HG03342 (cell line): ENCODE data around the gene POLR3H.
"Not testable (repeated sequence)": the region's sequence is repeated elsewhere in the genome, so short reads cannot be mapped to it uniquely, and the experiment has no call there.

Experiments used
- ATAC-seq: cut with Tn5 transposase; IDR thresholded peaks from one replicate; pipeline ENCODE4 v1.9.1; 2021; ENCODE audit warnings: mild to moderate bottlenecking, moderate library complexity; ENCODE audit not compliant: unreplicated experiment

The POLR3H gene, protein sequence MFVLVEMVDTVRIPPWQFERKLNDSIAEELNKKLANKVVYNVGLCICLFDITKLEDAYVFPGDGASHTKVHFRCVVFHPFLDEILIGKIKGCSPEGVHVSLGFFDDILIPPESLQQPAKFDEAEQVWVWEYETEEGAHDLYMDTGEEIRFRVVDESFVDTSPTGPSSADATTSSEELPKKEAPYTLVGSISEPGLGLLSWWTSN

DNA sequence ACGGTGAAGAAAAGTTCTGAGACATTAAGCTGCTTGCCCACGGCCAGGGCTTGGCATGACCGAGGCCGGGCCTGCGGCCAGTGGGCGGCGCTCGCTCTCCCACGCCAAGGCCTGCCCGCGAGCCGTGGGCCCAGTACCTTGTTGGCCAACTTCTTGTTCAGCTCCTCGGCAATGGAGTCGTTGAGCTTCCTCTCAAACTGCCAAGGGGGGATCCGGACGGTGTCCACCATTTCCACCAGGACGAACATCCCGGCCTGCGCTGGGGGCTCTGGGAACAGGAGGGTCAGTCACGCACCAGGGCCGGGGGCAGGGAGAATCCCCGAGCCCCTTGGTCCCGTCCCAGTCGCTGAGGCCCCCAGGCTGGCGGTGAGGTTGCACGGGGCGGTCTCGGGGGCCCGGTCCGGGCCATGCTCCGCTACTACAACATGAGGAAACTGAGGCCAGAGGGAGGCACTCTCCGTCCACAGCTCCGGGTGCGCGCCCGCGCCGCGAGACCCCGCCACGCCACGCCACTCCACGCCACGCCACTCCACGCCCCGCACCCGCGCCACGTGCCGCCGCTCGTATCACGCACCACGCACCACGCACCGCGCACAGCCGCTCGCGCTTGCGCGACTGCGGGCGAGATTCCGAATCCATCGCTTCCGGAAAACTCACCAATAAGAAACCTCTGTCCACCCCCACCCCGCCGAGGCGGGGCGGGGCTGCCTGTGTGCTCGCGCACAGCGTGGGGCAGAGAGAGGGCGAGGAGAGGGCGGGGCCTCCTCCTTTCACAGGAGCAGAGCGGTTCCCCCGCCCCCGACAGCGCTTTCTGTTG, at the start of gene POLR3H:
TSS of gene POLR3H (minus strand) at position 617 of the 817 bp plus-strand sequence. CDS start at position 248, 369 bp downstream.
- peak; percentile 89 for ATAC-seq

DNA sequence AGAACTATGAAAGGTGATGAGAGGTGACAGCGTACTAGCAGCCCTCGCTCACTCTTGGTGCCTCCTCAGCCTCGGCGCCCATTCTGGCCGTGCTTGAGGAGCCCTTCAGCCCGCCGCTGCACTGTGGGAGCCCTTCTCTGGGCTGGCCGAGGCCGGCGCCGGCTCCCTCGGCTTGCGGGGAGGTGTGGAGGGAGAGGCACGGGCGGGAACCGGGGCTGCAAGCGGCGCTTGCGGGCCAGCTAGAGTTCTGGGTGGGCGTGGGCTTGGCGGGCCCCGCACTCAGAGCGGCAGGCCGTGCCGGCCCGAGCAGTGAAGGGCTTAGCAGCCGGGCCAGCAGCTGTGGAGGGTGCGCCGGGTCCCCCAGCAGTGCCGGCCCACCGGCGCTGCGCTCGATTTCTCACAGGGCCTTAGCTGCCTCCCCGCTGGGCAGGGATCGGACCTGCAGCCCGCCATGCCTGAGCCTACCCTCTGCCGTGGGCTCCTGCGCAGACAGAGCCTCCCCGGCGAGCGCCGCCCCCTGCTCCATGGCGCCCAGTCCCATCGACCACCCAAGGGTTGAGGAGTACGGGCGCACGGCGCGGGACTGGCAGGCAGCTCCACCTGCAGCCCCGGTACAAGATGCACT, 49.2 kb upstream of the POLR3H start:
- ATAC-seq: not testable (repeated sequence)

DNA sequence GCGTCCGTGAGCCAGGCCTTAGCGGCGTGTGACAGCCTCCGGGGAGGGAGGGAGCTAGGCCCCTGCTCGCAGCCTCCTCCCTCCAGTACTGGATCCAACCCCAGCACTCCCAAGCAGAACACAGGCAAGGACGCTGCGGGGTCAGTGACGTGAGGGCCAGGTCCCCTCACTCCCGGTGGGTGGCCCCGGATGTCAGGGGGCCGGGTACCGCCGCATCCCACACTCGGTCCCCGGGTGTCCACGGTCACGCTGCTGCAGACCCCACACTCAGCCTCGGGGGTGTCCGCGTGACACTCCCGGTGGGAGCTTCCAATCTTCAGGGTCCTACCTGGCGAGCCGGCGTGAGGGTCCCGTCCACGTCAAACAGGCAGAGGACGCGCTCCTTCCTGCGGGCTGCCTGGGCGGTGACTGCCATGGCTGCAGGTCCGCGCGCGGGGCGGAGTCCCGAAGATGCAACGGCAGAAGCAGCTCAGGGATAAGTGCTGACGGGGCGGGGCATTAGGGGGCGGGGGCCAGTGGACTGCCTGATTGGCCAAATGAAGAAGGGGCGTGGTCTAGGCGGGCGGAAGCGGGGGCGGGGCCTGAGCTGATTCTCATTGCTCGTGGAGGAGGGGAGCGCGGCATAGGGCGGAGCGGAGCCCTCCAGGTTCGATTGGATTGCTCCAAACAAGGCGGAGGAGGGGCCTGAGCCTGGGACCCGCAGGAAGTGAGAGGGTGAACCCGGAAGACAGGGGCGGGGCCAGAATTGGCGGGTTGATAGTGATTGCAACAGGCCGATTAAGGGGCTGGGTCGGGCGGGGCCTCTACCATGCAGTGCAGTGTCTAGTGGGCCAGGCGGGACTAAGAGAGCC, 45.3 kb upstream of the POLR3H start, which contains the start of gene PMM1:
TSS of gene PMM1 (minus strand) at position 450 of the 851 bp plus-strand sequence. CDS start at position 415, 35 bp downstream.
- ATAC-seq: peak; percentile 91

DNA sequence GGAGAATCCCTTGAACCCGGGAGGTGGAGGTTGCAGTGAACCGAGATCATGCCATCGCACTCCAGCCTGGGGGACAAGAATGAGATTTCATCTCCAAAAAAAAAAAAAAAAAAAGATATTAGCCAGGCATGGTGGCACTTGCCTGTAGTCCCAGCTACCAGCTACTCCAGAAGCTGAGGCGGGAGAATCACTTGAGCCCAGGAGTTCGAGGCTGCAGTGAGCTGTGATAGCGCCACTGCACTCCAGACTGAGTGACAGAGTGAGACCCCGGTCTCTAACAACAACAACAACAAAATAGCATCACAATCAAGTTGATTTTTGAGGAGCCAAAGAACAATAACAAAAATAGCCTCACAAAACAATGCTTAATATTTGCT, 43.1 kb upstream of the POLR3H start:
- no peak for ATAC-seq

DNA sequence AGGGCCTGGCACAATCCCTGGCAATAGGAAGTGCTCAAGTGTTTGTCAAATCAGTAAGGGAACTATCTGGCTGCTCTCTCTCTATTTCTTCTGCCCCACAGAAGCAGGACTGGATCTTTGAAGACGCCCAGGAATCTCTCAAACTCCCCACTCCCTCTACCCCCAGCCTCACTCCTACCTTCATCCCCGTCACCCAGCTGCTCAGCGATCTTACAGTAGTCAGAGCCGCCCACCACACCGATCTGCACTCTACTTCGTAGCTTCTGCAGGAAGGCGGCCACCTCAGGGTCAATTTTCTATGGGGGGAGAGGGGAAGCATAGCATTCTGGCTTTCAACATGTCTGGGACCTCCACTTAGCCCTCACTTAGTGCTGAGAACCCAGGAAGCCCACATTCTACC, 41.6 kb upstream of the POLR3H start:
- no peak for ATAC-seq

DNA sequence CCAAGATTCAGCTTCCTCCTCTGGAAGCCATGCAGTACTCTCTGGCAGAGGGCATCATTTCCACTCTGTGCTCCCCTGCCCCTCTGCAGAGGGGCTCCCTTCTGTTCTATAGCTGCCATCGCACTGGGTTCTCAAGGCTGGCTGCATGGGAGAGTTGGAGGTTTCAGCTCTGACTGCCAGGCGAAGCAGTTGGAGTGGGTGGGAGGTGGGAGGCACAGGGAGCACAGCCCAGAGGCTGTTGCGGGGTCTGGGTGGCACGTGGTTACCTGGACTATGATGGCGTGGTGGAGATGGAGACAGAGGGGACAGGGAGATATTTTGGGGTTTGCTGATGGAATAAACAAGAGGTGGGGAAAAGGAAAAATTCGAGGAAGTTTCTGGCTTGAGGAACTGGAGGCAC, 40.6 kb upstream of the POLR3H start:
- ATAC-seq: no peak

DNA sequence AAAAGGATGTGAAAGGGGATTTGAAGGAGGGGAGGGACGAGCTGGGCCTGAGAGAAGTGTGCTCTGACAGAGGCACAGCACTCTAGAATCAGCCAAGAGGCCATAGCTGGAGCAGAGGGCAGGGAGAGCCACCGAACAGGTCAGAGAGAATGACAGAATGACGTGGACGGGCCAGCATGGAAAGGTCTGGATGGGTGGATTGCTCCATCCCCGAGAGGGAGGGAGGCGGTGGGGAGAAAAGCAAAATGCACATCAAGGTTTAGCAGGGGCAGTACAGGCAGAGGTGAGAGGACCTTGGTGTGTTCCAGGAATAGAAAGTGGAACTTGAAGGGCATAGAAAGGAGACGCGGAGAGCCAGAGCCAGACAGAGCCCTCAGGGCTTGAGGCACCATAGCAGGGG, 38.4 kb upstream of the POLR3H start:
- ATAC-seq: no peak

DNA sequence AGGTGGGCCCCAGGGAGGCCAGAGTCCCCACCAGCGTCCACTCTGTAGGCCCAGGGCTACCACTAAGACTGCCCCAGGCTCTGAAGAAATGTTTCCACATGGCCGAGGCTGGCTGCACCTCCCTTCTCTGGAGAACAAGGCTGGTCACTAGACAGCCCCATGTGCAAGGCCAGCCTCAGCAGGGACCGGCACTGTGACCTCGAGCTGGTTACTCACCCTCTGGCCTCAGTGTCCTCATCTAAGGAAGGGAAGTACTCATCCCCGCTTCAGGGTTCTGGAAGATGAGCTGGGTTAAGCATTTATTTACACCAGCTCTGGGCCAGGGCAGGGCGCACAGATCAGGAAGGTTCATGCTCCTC, 35.7 kb upstream of the POLR3H start:
- no peak for ATAC-seq

DNA sequence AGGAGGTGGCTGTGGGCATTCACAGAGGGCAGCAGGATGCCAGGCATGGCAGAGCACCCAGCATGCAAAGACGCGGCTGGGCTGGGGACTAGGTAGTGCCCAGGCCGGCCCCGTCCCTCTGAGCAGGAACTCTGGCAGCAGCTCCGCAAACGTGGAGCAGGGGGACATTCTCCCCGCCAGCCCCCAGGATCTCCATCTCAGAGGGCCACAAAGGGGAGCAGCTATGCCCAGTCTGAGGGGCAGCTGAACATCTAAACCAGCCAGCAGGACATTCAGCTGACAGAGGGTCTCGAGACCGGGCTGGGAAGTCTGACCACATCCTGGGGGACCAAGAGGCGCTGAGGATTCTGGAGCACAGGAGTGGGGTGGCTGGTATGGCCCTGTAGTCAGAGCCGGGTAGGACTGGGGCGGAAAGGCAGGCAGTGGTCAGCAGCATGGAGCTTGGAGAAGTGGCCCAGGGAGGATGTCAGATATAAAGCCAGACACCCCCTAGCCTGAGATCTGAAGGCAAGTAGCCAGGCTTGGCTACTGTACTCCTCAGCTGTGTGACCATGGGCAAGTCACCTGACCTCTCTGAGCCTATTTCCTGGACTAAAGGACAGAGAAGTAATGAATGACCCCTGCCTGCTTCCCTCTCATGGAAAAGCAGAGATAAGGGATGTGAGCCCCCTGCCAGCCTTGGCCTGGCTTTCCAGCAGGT, 35.2 kb upstream of the POLR3H start:
- ATAC-seq: no peak

DNA sequence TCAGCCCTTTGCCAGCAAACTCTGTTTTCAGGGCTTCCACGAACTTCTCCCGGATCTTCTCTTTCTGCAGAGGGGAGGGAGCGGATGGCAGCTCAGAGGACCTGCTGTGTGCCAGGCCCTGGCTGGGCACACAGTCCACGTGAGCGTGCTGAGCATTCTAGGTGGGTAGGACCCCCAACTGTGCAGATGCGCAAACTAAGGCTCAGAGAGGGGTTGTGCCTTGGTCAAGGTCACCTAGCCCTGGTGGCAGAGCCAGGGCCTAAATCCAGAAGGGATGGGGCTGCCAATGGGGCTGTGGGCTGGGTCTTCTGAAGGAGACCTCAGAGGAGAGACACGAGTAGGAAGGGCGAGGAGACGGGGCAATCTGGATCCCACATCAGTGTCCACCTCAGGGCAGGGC, 34.5 kb upstream of the POLR3H start:
- ATAC-seq: no peak

DNA sequence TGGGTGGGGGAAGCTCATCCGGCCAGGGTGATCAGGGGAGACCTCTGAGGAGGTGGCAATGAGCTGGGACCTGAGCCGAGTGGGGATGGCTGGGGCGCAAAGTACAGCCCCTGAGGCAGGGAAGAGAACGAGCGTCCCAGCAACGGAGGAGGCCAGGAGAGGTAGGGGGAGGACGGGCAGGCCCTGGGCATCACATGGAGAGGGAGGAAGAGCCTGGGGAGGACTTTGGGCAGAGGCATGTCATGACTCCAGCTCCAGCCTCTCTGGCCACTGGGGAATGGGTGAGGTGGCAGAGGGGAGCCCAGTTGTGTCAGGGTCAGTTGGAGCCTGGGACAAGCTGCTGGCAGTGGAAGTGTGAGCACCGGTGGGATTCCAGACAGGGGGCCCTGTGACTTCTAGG, 33.8 kb upstream of the POLR3H start:
- ATAC-seq: no peak

DNA sequence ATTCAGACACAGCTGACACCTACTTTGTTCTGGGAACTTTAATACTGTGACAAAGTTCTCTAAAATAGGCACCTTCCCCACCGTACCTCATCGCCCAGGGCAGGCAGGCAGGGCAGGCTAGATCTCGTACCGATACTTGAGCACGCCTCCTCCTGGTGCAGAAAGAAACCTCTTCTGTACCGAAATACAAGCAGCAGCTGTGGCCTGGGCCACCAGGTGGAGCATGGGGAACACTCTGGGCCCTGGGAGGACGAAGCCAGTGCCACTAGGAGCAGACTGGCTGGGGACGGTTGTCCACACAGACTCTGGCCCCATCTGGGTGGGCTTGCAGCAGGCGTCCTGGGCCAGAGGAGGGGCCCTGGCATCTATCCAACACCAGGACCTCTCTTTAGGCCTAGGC, 32.6 kb upstream of the POLR3H start:
- no peak for ATAC-seq

DNA sequence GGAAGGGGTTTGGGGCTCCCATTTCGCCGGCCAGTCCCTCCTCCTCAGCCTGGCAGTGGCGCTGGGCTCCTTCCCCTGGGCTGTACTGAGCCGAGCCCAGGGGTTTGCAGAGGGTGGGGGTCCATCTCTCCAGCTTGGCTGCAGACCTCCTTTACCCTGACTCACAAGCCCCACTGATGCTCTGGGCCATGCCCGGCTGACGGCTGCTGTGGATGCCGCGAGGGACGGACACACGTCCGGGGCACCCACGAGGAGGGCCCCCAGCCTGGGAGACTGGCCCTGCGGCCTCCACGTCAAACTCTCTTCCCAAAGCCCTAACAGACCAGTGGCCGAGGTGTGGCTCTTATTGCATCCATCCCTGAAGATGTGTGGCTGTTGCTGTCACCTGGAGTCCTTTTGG, 31.3 kb upstream of the POLR3H start:
- ATAC-seq: no peak

DNA sequence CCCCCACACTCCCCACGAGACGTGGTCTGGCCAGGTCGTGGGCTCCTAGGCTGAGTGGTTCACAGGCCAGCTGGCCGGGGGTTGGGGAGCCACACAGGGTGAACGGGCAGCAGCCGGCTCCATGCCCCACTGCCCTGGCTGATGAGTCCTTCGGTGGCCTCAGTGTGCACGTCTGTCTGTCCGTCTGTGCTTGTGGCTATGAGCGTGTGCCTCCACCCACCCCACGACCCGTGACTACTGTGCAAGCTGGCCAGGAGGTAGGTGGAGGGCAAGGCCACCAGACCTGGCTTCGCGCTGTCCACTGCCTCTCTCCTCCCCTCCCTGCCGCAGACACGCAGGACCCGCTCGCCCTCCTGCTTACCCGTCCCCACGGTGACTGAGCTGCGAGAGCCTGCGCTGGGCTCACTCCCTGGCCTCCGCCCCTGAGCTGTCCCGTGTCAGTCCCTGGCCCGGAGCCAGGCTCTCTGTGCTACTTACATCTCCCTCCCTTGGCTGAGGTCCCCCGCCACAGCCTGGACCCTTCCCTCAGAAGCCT, 30.6 kb upstream of the POLR3H start:
- no peak for ATAC-seq

DNA sequence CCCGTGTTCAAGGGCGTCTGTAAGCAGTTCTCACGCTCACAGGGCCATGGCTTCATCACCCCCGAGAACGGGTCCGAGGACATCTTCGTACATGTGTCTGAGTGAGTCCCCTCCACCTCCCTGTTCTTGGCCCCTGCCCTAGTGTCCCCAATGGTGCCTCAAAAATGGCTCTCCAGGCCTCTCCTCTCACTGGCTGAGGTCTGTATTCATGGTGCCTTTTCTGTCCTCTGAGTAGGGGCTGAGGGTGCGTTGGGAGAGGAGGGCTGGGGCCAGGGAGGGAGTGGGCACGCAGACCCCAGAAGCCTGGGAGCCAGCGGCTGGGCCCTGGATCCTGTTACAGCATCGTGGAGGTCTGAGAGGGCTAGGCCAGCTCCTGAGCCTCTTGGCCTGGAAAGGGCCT, 29.4 kb upstream of the POLR3H start:
- no peak for ATAC-seq

DNA sequence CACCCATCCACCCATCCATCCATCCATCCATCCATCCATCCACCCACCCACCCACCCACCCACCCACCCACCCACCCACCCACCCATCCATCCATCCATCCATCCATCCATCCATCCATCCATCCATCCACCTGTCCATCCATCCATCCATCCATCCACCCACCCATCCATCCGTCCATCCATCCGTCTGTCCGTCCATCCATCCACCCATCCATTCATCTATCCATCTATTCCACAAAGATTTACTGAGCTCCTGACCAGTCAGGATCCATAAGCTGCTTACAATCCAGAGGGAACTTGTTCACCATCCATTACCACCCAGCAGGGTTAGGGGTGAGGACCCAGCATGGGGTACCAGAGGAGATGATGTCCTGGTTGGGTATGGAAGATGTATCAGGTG, 28.0 kb upstream of the POLR3H start:
- ATAC-seq: not testable (repeated sequence)

DNA sequence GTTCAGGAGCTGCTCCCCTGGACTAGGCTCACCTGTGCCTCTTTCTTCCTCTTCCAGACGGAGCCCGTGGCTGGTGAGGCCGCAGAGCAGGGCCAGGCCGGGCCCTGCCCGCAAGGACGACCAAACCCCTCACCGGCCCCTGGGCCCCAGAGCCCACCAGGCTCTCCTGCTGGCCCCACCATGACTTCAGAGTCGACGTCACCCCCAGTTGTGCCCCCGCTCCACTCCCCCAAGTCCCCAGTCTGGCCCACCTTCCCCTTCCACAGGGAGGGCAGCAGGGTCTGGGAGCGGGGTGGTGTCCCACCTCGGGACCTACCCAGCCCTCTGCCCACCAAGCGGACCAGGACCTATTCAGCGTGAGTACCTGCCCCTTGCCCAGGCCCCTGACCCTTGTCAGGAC, 27.5 kb upstream of the POLR3H start:
- no peak for ATAC-seq

DNA sequence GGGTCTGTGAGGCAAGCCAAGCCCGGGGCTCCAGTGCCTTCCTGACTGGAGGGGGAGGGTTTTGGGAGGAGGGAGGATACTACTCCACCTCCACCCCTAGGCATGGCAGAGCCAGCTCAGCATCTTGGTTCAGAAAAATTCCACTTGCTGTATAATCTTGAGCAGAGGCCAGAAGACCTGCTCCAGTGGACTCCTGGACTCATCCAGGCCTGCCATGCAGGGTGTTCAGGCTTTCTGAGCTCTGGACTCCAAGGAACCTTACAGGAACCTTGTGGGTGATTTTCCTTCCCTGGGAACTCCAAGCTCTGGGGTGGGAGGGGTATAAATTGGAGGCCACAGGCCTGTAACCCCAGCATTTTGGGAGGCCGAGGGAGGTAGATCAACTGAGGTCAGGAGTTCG, 26.0 kb upstream of the POLR3H start:
- ATAC-seq: no peak

DNA sequence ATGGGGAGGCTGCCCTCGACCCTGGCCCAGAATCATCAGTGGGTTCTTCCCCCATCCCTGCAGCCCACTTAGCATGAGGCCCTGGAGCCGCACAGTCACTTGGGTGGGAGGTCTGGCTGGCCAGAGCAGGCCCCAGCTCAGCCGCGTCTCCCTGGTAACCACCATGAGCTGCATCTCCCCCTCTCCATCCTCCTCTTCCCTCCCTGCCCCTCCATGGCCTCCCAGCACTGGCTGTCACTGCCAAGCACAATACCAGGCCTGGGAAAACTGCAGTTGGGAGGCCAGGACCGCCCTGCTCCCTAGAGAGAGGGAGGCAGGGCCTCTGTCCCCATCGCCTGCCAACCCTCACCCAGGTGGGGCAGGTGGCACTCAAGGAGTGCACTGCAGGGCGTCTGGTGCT, 24.5 kb upstream of the POLR3H start:
- no peak for ATAC-seq

DNA sequence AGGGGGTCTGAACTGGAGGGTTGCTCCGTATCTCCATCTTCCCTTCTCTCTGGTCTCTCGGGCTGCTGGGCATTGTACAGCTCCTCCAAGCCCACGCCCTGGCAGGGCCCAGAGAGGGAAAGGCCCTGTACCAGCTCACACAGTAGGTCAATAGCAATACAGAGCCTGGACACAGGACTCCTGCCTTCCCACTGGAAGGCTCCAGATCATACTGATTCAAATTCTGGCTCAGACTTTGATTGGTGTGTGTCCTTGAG, 23.2 kb upstream of the POLR3H start:
- no peak for ATAC-seq
